HCEC 1CT (cell line): ENCODE results near the gene CA7.
"Not testable (repeated sequence)": the region's sequence is repeated elsewhere in the genome, so short reads cannot be mapped to it uniquely, and the experiment has no call there.

Experiments
- DNase-seq: peaks from one replicate; pipeline ENCODE4 v3.0.0-alpha.2; 2017

CA7 gene

DNA sequence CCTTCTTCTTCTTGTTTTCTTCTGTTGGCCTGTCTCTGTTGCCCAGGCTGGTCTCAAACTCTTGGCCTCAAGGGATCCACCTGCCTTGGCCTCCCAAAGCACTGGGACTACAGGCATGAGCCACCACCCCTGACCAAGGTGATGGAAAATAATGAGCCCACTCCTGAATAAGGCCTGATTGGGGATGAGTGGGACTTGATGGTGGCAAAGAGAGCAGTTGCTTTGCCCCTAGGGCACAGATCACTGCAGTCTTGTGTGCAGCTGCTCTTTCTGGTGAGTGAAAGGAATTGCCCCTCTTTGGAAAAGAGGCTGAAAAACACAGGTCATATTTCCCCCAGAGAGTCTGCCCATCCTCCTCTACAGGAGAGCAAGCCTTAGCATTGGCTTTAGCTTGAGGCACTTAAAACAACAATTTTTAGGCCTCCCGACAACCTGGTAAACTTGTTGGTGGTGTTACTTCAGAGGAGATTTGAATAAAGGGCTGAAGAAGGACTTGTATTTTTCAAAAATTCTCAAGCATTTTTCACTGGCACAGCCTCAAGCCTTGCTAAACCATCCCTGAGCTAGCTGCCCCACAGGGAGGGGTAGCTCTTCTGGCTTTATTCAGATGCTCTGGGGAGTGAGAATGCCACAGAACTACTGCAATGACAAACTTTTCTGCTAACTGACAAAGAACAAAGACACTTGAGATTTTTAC, 30.0 kb downstream of the CA7 start:
- DNase-seq: peak; percentile 17

- DNase-seq: no peak
Observed at GRCh38 chr16:66878067-66878466, 33.9 kb downstream of the CA7 start.

DNA sequence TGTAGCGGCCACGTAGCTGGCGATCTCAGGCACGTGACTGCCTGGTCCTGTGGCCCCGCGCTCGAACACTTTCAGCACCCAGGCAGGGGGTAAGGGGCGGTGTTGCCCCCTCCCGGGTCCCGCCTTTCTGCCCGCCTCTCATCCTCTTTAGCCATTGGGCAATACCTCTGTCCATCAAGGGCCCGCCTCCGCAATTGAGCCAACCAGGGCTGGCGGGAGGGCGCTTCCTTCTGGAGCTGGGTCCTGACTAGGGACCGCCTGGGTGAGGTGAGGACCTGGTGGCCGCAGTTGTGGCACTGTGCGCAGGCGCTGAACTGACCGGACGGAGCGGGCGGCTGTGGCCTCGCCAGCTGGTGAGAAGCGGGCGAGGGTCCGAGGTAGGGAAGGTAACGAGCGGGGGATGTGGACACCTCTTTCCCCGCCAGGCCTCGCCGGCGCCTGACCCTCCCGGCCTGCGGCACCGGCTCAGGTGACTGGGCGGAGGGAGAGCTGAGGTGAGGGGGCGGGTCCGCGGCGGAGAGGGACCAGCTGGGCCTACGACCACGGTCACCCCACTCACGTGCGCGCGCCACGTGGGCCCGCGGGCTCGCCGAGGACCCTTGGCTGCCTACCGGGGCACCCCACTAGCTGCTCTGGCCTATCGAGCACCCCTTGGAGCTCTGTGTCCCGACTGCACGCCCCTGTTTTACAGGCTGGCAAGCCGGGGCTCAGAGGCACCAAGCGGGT, 36.2 kb downstream of the CA7 start, which contains the start of gene PDP2:
Gene PDP2, plus strand, starts transcription at position 228 of the 726 bp plus-strand sequence. CDS start 3,770 bp downstream, outside the sequence.
- DNase-seq: peak; percentile 88

DNA sequence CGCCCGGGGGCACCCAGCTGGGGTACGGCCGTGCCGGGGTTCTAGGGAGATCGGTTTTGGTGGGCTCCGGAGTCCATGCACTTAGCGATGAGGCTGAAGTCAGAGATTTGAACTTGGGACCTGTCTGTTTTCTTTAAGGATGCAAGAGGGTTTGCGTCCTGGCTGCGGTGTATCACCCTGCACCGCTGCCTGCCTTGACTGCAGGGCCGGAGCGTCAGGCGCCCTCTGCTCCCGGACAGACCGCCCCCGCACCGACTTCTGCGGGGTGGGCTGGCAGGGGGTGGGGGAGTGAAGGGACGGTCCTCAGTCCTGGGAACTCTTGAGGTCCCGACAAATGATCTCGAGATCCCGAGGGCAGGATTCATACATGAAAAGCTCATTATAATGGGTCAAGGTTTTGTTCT, 36.8 kb downstream of the CA7 start:
- no peak for DNase-seq

DNA sequence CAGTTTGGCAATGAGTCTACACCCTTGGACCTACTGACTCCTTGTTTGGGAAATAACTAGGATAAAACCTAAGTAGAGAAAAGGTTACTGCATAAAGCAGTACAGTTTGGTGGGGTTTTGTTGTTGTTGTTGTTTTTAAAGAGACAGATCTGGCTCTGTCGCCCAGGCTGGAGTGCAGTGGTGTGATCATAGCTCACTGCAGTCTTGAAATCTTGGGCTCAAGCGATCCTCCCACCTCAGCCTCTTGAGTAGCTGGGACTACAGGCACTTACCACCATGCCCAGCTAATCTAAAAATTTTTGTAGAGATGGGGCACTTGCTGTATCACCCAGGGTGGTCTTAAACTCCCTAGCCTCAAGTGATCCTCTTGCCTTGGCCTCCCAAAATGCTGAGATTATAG, 37.3 kb downstream of the CA7 start:
- DNase-seq: no peak

- DNase-seq: no peak
Observed at GRCh38 chr16:66881964-66882508, 37.8 kb downstream of the CA7 start.

DNA sequence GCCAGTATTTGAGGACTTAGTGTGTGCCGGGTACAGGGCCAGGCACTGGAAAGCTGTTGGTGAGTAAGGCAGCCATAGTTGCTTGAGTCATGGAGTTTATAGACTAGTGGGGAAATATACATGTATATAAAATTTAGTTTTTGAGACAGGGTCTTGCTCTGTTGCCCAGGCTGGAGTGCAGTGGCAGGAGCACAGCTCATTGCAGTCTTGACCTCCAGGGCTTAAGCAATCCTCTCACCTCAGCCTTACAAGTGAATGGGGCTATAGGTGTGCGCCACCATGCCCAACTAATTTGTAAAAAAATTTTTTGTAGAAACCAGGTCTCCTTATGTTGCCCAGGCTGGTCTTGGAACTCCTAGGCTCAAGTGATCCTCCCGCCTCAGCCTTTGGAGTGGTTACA, 38.5 kb downstream of the CA7 start:
- DNase-seq: no peak

GRCh38 chr16:66885491-66885890, 41.3 kb downstream of the CA7 start:
- DNase-seq: no peak

DNA sequence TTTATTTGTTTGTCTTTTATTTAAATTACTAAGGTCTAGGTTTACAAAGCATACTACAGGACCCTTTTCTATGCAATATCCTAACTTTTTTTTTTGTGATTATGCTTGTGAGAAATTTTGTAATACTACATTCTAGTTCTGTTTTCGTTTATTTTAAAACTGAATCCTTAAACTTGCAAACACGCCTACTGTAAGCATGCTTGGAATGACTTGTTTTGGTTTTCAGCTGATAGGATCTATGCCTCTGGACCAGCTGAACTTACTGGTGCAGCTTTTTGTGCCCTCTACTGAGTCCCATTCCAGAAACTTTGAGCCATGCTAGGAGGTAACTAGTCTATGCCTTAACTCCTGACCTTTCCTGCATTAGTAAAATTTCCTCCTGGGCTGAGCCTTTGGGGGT, 42.1 kb downstream of the CA7 start:
- no peak for DNase-seq

GRCh38 chr16:66886914-66887313, 42.7 kb downstream of the CA7 start:
- no peak for DNase-seq

GRCh38 chr16:66888647-66889615, 44.7 kb downstream of the CA7 start:
- DNase-seq: no peak

GRCh38 chr16:66889622-66890021, 45.4 kb downstream of the CA7 start:
- no peak for DNase-seq

- DNase-seq: no peak
Observed at GRCh38 chr16:66890799-66891198, 46.6 kb downstream of the CA7 start.

DNA sequence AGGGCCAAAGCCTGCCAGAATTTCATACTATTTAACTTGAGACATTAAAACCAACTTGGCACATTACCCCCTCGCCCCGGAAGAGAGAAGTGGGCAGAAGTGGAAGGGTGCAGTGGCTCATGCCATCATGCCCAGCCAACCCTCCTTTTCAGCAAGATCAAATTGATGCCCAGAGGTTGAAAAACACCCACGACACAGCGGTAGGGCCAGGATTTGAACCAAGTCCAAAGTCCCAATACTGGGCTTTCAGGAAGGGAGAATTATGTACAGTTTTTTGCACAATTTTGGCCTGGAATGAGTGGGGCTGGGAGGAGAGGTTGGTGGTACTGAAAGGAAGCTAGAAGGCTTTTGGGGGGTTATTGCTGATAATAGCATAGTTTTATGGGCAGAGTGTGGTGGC, 47.1 kb downstream of the CA7 start:
- no peak for DNase-seq

DNA sequence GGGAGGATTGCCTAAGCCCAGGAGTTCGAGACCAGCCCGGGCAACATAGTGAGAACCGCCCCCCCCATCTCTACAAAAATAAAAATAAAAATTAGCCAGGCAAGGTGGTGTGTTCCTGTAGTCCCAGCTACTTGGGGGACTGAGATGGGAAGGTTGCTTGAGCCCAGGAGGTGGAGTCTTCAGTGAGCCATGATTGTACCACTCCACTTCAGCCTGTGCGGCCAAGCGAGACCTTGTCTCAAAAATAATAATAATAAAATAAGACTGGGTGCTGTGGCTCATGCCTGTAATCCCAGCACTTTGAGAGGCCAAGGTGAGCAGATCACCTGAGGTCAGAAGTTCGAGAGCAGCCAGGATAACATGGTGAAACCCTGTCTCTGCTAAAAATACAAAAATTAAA, 47.6 kb downstream of the CA7 start:
- DNase-seq: no peak

DNA sequence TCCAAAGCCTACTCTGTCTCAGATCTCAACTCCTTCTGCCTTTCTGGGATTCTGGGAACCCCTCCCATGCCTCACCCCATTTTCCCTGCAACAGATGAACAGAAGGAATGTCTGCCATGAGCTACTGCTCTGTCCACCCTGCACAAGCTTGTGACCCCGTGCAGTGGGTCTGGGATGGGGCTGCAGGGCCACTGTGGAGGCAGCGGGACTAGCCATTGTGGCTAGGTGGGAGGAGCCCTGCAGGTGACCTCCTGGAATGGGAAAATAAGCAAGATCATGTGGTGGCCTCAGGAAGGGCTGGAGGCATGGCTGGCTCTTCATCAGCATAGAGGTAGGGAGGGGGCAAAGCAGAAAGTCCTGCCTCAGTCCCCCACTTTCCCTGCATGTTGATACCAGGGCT, 49.8 kb downstream of the CA7 start:
- DNase-seq: no peak

- DNase-seq: peak; percentile 62
Observed at GRCh38 chr16:66894948-66895688, 50.9 kb downstream of the CA7 start.

DNA sequence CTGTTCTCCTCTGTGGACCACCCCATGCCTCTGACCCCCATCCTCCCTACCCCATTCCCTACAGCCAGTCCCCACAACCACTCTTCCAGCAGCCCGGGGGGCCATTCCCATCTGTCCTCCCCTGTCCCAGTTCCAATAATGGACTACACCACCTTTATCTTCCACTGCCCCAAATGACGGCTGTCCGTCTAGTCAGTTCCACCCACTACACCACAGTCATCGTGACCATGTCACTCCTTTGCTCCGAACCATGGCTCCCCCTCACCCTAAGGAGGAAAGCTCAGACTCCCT, 51.4 kb downstream of the CA7 start:
- no peak for DNase-seq

DNA sequence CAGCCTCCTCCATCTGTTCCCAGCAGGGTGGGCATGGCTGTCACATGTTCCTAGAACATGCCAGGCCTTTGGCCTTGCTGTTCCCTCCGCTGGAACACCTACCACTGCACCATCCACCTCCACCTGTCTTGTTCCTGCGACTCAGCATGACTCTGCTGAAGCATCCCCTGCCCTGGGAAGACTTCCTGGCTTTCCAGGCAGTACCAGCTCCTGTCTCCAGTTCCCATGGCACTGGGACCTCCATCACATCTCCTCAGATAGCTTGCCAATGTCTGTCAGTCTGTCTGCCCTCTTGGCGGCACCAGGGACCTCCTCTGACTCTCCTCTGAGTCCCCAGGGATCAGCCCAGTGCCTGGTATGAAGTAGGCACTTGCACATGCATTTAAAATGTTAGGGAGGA, 51.8 kb downstream of the CA7 start:
- no peak for DNase-seq

DNA sequence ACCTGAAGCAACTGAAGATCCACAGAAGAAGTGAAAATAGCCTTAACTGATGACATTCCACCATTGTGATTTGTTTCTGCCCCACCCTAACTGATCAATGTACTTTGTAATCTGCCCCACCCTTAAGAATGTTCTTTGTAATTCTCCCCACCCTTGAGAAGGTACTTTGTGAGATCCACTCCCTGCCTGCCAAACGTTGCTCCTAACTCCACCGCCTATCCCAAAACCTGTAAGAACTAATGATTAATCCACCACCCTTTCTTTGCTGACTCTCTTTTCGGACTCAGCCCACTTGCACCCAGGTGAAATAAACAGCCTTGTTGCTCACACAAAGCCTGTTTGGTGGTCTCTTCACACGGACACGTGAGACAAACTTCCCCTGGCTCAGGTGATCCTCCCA, 52.5 kb downstream of the CA7 start:
- not testable (repeated sequence) for DNase-seq

- DNase-seq: peak; percentile 25
Observed at GRCh38 chr16:66898207-66898606, 54.0 kb downstream of the CA7 start.

- no peak for DNase-seq
Observed at GRCh38 chr16:66898933-66899309, 54.7 kb downstream of the CA7 start.
